K562 (cell line): ENCODE measurements around the gene PLA2G4A.

ENCODE experiments used
- BRF1 ChIP-seq: IDR thresholded peaks from 3 replicates; pipeline ENCODE4 v1.6.1; 2011; ENCODE audit warnings: borderline replicate concordance, mild to moderate bottlenecking; ENCODE audit not compliant: insufficient read length; ENCODE audit errors: extremely low read depth
- BRF2 ChIP-seq: IDR thresholded peaks from 3 replicates; pipeline ENCODE4 v1.6.1; 2011; ENCODE audit warnings: borderline replicate concordance, mild to moderate bottlenecking; ENCODE audit not compliant: insufficient read length, insufficient read depth
- CHD4 ChIP-seq: fragments of 200-600 bp; sonication (generic); IDR thresholded peaks from 3 replicates; pipeline ENCODE4 v1.6.1; 2012; ENCODE audit warnings: low read depth, mild to moderate bottlenecking, mixed read lengths, low read length, inconsistent platforms; ENCODE audit not compliant: insufficient read depth, insufficient replicate concordance, poor library complexity, severe bottlenecking
- EZH2 ChIP-seq: IDR thresholded peaks from 2 replicates; pipeline ENCODE4 v1.6.1; 2012; ENCODE audit warnings: low read depth, mild to moderate bottlenecking, inconsistent platforms, low read length, borderline replicate concordance
- FOXJ2 ChIP-seq: fragments of 200-800 bp; sonication (Bioruptor generic); IDR thresholded peaks from 2 replicates; pipeline ENCODE4 v1.6.1; 2016; ENCODE audit warnings: missing genetic modification characterization, missing compliant biosample characterization
- MAZ ChIP-seq, 2 experiments: fragments of 450-650 bp in 1 of 2; sonication (generic) in 1 of 2; formaldehyde crosslinking; IDR thresholded peaks in 1 of 2; conservative IDR thresholded peaks in 1 of 2; 2 replicates each; pipeline versions ENCODE4 v1.4.0 to v1.5.0; 2020; ENCODE audit warnings: mild to moderate bottlenecking in 1 of 2, missing genetic modification reagents in 1 of 2
- NCOA6 ChIP-seq: fragments of 450-650 bp; IDR thresholded peaks from 2 replicates; pipeline ENCODE4 v1.6.1; 2017; ENCODE audit warnings: mild to moderate bottlenecking
- NFXL1 ChIP-seq: fragments of 450-650 bp; formaldehyde crosslinking; IDR thresholded peaks from 2 replicates; pipeline ENCODE4 v1.4.0; 2021; ENCODE audit warnings: mild to moderate bottlenecking
- NR2C1 ChIP-seq, 2 experiments: fragments of 450-650 bp; IDR thresholded peaks; 2 replicates each; pipeline ENCODE4 v1.6.1; 2017; ENCODE audit warnings: mild to moderate bottlenecking in 2 of 2, antibody characterized with exemption in 1 of 2, inconsistent platforms in 1 of 2, missing compliant biosample characterization in 1 of 2, missing genetic modification characterization in 1 of 2
- POLR2AphosphoS5 ChIP-seq: IDR thresholded peaks from 2 replicates; pipeline ENCODE4 v1.6.1; 2011; ENCODE audit warnings: mild to moderate bottlenecking, low read depth, low read length, moderate library complexity; ENCODE audit not compliant: control insufficient read depth, insufficient read depth
- PRPF4 ChIP-seq: fragments of 200-400 bp; formaldehyde crosslinking; IDR thresholded peaks from one replicate; pipeline ENCODE4 v1.6.1; 2017; ENCODE audit warnings: low read length, low read depth, mild to moderate bottlenecking; ENCODE audit not compliant: insufficient read depth, poor library complexity, severe bottlenecking
- SIX5 ChIP-seq, 2 experiments: IDR thresholded peaks; 2 replicates each; pipeline ENCODE4 v1.6.1; 2011; ENCODE audit warnings: low read length in 2 of 2, borderline replicate concordance in 1 of 2, low read depth in 1 of 2, mild to moderate bottlenecking in 1 of 2, moderate library complexity in 1 of 2; ENCODE audit not compliant: insufficient read depth in 1 of 2
- SMARCA4 ChIP-seq: fragments of 450-650 bp; IDR thresholded peaks from 2 replicates; pipeline ENCODE4 v1.6.1; 2016
- ZEB2 ChIP-seq: fragments of 450-650 bp; IDR thresholded peaks from 2 replicates; pipeline ENCODE4 v1.6.1; 2016

DNA sequence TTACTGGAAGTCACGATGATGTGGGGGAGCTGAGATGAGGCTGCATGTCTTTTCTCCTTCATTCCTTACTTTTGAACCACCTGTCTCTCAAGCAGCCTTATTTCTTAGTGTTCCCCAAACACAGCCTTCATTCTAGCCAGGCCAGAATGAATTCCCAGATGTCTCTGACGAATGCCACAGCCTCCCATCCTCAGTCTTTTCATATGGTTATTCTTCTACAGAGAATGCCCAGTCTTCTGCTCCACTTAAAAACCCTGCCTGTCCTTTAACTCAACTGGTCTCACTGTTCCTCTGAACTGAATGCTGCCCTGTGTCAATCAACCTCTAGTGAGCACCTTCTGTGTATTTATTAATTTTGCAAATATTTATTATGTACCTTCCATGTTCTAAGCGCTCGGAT lies 156.2 kb downstream of the PLA2G4A start:
- TF ChIP-seq NCOA6, result no peak
- no peak for TF ChIP-seq CHD4
- no peak for TF ChIP-seq ZEB2
- TF ChIP-seq SIX5 (IDR thresholded peaks at IDR 0.05; ENCODE audit: borderline replicate concordance in 1 of 2, insufficient read depth in 1 of 2, low read depth in 1 of 2, low read length in 2 of 2), result no peak
- TF ChIP-seq PRPF4, result no peak
- TF ChIP-seq NFXL1 (CRISPR knock-in tag), result no peak
- no peak for TF ChIP-seq EZH2
- no peak for TF ChIP-seq MAZ (CRISPR knock-in tag; conservative IDR thresholded peaks at IDR 0.05 in 1 of 2, IDR thresholded peaks at IDR 0.05 in 1 of 2)
- no peak for TF ChIP-seq SMARCA4
- no peak for TF ChIP-seq NR2C1 (IDR thresholded peaks at IDR 0.05)
- no peak for TF ChIP-seq NR2C1 (tag; IDR thresholded peaks at IDR 0.05)
- no peak for TF ChIP-seq POLR2AphosphoS5
- no peak for TF ChIP-seq BRF2
- TF ChIP-seq FOXJ2 (tag), result no peak
- TF ChIP-seq BRF1, result no peak
